ENCODE data around the gene NAV1. TPM values are rescaled to one million over a fixed set of nuclear protein-coding genes. Genes with fewer than 3 reads are reported as not detected.

Gene NAV1
- total RNA-seq, result 12.9 and 16.4 TPM in 2 replicates

GRCh38 chr1:201538612-201539551 is at the start of gene NAV1:
Gene NAV1 (plus strand): TSS chr1:201539127. CDS start chr1:201622885, 83,758 bp downstream.

GRCh38 chr1:201506557-201507359 is 32.2 kb upstream of the NAV1 start, which contains the start of gene CSRP1:
Gene CSRP1 (minus strand): TSS chr1:201507123. CDS start chr1:201496303, 10,820 bp downstream.

Other genes with a start within 250 kb of the NAV1 start
- under 0.01 and 0.09 TPM in 2 replicates for gene TNNT2, start 161.4 kb upstream of the NAV1 start, total RNA-seq
- gene LAD1, start 139.8 kb upstream of the NAV1 start, total RNA-seq, result 0.28 TPM in 1 of 2 replicates, not detected in the other
- gene TNNI1, start 117.4 kb upstream of the NAV1 start, total RNA-seq, result 0.09 TPM in 1 of 2 replicates, not detected in the other
- 71.5 and 126 TPM in 2 replicates for gene PHLDA3, start 69.9 kb upstream of the NAV1 start, total RNA-seq
- 116 and 163 TPM in 2 replicates for gene CSRP1, start 32.0 kb upstream of the NAV1 start, total RNA-seq